ENCODE measurements around the gene PRODH.

- no peak for TF ChIP-seq CTCF (IDR thresholded peaks at IDR 0.05)
- TF ChIP-seq POLR2AphosphoS5 (IDR thresholded peaks at IDR 0.05; ENCODE audit: low read depth, low read length), result no peak
- no peak for TF ChIP-seq SIN3A (IDR thresholded peaks at IDR 0.05; ENCODE audit: borderline replicate concordance, low read depth, low read length)
- TF ChIP-seq TEAD4 (IDR thresholded peaks at IDR 0.05; ENCODE audit: borderline replicate concordance, insufficient read depth), result no peak
- no peak for TF ChIP-seq PBX3 (IDR thresholded peaks at IDR 0.05)
- TF ChIP-seq REST (IDR thresholded peaks at IDR 0.05; ENCODE audit: low read depth, low read length), result no peak
- no peak for TF ChIP-seq FOSL2 (IDR thresholded peaks at IDR 0.05; ENCODE audit: borderline replicate concordance, low read depth)
- no peak for TF ChIP-seq USF2 (IDR thresholded peaks at IDR 0.05; ENCODE audit: borderline replicate concordance, low read depth, low read length)
- TF ChIP-seq NRF1 (IDR thresholded peaks at IDR 0.05; ENCODE audit: low read depth, low read length), result no peak
- TF ChIP-seq RAD21 (IDR thresholded peaks at IDR 0.05; ENCODE audit: low read length), result no peak
- no peak for TF ChIP-seq EZH2phosphoT487 (IDR thresholded peaks at IDR 0.05; ENCODE audit: borderline replicate concordance, low read depth)
- no peak for TF ChIP-seq TAF1 (IDR thresholded peaks at IDR 0.05; ENCODE audit: borderline replicate concordance, low read depth, low read length)
- no peak for TF ChIP-seq EP300 (IDR thresholded peaks at IDR 0.05; ENCODE audit: borderline replicate concordance in 1 of 2, low read depth in 1 of 2, low read length in 1 of 2)
Measured at GRCh38 chr22:18974477-18975180, 38.5 kb upstream of the PRODH start.
